ENCODE results near the gene PDE3A. TPM values are rescaled to one million over a fixed set of nuclear protein-coding genes. Genes with fewer than 3 reads are reported as not detected.

PDE3A gene
- total and polyA plus RNA-seq, 4 donors, result 1.5 to 15.8 (median 3.4) TPM

- ATAC-seq (ENCODE audit: insufficient read depth, low FRiP score) (no peak), DNase-seq (no peak)
- Histone ChIP-seq H3K27me3 (ENCODE audit: control insufficient read depth in 3 of 3, insufficient read depth in 3 of 3, low read length in 2 of 3) (no peaks in the 10 kb centered on the region), H3K4me1 (ENCODE audit: control insufficient read depth in 5 of 5, insufficient read depth in 5 of 5, low read length in 5 of 5) (no peaks in the 10 kb centered on the region), H3K27ac (ENCODE audit: low read depth in 1 of 2, low read length in 1 of 2) (no peak overlapping the region), H3K36me3 (ENCODE audit: control insufficient read depth in 4 of 4, insufficient read depth in 4 of 4, low read length in 4 of 4) (no peaks in the 10 kb centered on the region), H3K9me3 (ENCODE audit: control insufficient read depth in 4 of 4, insufficient read depth in 3 of 4, low read length in 3 of 4) (peaks cover 0 to 5% (median 3%) of the 10 kb centered on the region in 4 donors), H3K4me3 (no peak overlapping the region), H3K9ac (ENCODE audit: insufficient read depth in 1 of 2, low read length in 2 of 2) (no peak overlapping the region)
- TF ChIP-seq, protein P1, sequence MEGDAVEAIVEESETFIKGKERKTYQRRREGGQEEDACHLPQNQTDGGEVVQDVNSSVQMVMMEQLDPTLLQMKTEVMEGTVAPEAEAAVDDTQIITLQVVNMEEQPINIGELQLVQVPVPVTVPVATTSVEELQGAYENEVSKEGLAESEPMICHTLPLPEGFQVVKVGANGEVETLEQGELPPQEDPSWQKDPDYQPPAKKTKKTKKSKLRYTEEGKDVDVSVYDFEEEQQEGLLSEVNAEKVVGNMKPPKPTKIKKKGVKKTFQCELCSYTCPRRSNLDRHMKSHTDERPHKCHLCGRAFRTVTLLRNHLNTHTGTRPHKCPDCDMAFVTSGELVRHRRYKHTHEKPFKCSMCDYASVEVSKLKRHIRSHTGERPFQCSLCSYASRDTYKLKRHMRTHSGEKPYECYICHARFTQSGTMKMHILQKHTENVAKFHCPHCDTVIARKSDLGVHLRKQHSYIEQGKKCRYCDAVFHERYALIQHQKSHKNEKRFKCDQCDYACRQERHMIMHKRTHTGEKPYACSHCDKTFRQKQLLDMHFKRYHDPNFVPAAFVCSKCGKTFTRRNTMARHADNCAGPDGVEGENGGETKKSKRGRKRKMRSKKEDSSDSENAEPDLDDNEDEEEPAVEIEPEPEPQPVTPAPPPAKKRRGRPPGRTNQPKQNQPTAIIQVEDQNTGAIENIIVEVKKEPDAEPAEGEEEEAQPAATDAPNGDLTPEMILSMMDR (IDR thresholded peaks at IDR 0.05; ENCODE audit: control extremely low read depth, extremely low read depth), result no peak
- 73 to 79% methylated on average over 2 of the region's 2 CpGs for WGBS, 2 donors
Observed at GRCh38 chr12:20339060-20339459, 29.3 kb upstream of the PDE3A start.

- 88 to 93% methylated on average over 3 of the region's 3 CpGs for WGBS, 2 donors
- DNase-seq (no peak), ATAC-seq (ENCODE audit: insufficient read depth, low FRiP score) (no peak)
- Histone ChIP-seq H3K4me1 (ENCODE audit: control insufficient read depth in 5 of 5, insufficient read depth in 5 of 5, low read length in 5 of 5) (peaks cover 0 to 3% (median 0%) of the 10 kb centered on the region in 5 donors), H3K27me3 (ENCODE audit: control insufficient read depth in 3 of 3, insufficient read depth in 3 of 3, low read length in 2 of 3) (no peaks in the 10 kb centered on the region), H3K9me3 (ENCODE audit: control insufficient read depth in 4 of 4, insufficient read depth in 3 of 4, low read length in 3 of 4) (no peaks in the 10 kb centered on the region), H3K9ac (ENCODE audit: insufficient read depth in 1 of 2, low read length in 2 of 2) (no peak overlapping the region), H3K36me3 (ENCODE audit: control insufficient read depth in 4 of 4, insufficient read depth in 4 of 4, low read length in 4 of 4) (no peaks in the 10 kb centered on the region), H3K27ac (ENCODE audit: low read depth in 1 of 2, low read length in 1 of 2) (no peak overlapping the region), H3K4me3 (no peak overlapping the region)
- TF ChIP-seq, protein P1 (IDR thresholded peaks at IDR 0.05; ENCODE audit: control extremely low read depth, extremely low read depth), result no peak
Observed at GRCh38 chr12:20342111-20342510, 26.2 kb upstream of the PDE3A start.

- Histone ChIP-seq H3K9ac (ENCODE audit: insufficient read depth in 1 of 2, low read length in 2 of 2) (no peak overlapping the region), H3K27me3 (ENCODE audit: control insufficient read depth in 3 of 3, insufficient read depth in 3 of 3, low read length in 2 of 3) (no peaks in the 10 kb centered on the region), H3K9me3 (ENCODE audit: control insufficient read depth in 4 of 4, insufficient read depth in 3 of 4, low read length in 3 of 4) (no peaks in the 10 kb centered on the region), H3K36me3 (ENCODE audit: control insufficient read depth in 4 of 4, insufficient read depth in 4 of 4, low read length in 4 of 4) (no peaks in the 10 kb centered on the region), H3K4me3 (no peak overlapping the region), H3K27ac (ENCODE audit: low read depth in 1 of 2, low read length in 1 of 2) (no peak overlapping the region), H3K4me1 (ENCODE audit: control insufficient read depth in 5 of 5, insufficient read depth in 5 of 5, low read length in 5 of 5) (peaks cover 0 to 3% (median 0%) of the 10 kb centered on the region in 5 donors)
- 41 to 48% methylated on average over 3 of the region's 3 CpGs for WGBS, 2 donors
- ATAC-seq (ENCODE audit: insufficient read depth, low FRiP score) (no peak), DNase-seq (no peak)
- TF ChIP-seq, protein P1 (IDR thresholded peaks at IDR 0.05; ENCODE audit: control extremely low read depth, extremely low read depth), result no peak
Observed at GRCh38 chr12:20345866-20346265, 22.5 kb upstream of the PDE3A start.

GRCh38 chr12:20350026-20350425, 18.3 kb upstream of the PDE3A start:
- no peaks in the 10 kb centered on the region for H3K36me3 ChIP-seq (ENCODE audit: control insufficient read depth in 4 of 4, insufficient read depth in 4 of 4, low read length in 4 of 4)
- TF ChIP-seq, protein P1 (IDR thresholded peaks at IDR 0.05; ENCODE audit: control extremely low read depth, extremely low read depth), result no peak
- H3K9ac ChIP-seq (ENCODE audit: insufficient read depth in 1 of 2, low read length in 2 of 2), result no peak overlapping the region
- no peaks in the 10 kb centered on the region for H3K27me3 ChIP-seq (ENCODE audit: control insufficient read depth in 3 of 3, insufficient read depth in 3 of 3, low read length in 2 of 3)
- H3K4me3 ChIP-seq, result no peak overlapping the region
- H3K27ac ChIP-seq (ENCODE audit: low read depth in 1 of 2, low read length in 1 of 2), result no peak overlapping the region
- no peak for DNase-seq
- no peaks in the 10 kb centered on the region for H3K9me3 ChIP-seq (ENCODE audit: control insufficient read depth in 4 of 4, insufficient read depth in 3 of 4, low read length in 3 of 4)
- no peak for ATAC-seq (ENCODE audit: insufficient read depth, low FRiP score)
- H3K4me1 ChIP-seq (ENCODE audit: control insufficient read depth in 5 of 5, insufficient read depth in 5 of 5, low read length in 5 of 5), result peaks cover 0 to 3% (median 0%) of the 10 kb centered on the region in 5 donors

All from lung (tissue), 12 donors.